HG03342 (cell line): ENCODE measurements around the gene TMPRSS4.
"Not testable (repeated sequence)": the region's sequence is repeated elsewhere in the genome, so short reads cannot be mapped to it uniquely, and the experiment has no call there.

ENCODE experiments used
- ATAC-seq: cut with Tn5 transposase; IDR thresholded peaks from one replicate; pipeline ENCODE4 v1.9.1; 2021; ENCODE audit warnings: mild to moderate bottlenecking, moderate library complexity; ENCODE audit not compliant: unreplicated experiment

Gene TMPRSS4

DNA sequence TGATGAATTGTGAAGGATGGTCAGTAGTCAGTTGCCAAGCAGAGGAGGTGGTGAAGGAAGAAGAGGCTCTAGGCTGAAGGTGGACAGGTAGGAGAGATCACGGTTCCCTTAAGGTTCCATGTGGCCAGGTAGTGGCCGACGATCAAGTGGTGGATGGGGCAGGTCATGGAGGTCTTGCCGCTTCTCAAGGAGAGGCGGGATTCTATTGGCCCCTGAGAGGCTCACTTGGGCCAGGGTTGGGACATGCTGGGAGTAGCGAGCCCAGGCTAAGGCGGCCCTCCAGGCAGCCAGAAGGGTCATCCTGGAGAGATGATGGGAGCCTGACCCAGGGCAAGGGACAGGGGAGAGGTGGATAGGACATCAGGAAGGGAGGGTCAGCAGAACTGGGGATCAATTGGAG, 20.9 kb upstream of the TMPRSS4 start:
- ATAC-seq, result no peak

- no peak for ATAC-seq
Observed at GRCh38 chr11:118056806-118057205, 20.1 kb upstream of the TMPRSS4 start.

GRCh38 chr11:118057251-118058145, 19.4 kb upstream of the TMPRSS4 start:
- ATAC-seq, result no peak

DNA sequence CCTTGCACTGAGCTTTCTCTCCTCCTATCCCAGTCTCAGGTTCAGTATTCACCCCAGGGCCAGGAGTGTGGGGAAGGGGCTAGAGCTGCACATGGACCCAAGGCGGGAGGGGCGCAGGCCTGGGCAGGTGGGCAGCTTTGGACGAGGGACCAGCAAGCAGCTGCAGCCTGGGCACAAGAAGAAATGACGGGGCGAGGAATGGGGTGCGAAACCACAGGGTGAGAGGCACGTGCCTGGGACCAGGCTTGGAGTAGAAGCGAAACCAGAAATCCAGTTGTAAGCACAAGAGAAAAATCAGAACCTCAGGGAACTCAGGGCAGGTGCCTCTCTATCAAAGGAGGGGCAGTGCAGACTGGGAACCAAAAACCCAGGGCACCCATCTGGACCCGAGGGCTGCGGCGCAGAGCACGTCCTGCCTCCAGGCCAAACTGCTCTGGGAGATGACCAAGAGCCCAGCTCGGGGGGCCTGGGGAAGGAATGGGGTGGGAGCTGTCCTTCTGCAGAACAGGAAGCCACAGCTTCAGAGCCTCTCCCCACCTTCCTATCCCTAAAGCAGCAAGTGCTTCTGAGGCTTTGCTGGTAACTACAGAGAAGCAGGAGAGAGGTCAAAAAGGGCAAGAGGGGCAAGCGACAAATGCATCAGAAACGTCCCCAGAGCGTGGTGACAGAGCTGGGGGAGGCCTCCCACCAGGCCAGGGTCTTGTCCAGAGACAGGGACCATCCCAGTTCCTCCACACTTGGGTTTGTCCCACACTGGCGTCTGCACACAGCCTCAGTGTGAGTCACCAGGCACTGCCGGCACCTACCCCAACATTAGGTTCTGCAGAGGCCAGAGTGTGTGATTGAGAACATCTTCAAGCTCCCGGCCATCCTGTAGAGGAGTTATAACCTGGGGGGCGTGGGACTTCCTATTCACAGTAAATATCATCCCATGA, 18.3 kb upstream of the TMPRSS4 start:
- ATAC-seq, result no peak

DNA sequence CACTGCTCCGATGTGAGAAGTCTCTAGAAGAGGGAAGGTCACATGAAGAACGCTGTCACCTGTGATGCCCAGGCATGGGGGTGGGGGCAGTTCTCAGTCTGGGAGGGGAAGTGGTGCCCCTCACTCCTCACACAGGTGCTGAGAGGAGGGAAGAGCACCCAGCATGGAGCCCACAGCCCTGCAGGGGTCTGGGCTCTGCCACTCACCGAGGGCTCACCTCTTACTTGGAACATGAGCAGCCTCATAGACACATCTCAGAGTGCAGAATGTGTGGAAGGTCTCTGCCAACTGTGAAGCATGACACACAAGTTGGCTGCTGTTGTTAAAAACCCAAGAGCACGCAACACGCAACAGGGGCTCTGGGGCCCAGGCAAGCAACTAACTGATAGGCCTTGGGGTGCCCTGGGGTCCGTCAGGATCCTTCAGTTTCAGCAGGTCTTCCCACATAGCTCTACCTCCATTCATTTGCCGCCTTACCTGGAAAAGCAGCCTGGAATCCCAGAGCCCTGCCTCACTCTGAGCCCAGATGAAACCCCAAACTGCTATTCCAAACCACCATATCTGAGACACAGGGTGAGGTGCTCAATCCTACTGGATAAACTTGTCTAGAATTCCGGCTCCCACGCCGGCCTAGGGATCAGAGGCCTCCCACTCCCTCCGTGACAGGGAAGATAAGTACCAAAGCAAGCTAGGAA, 17.5 kb upstream of the TMPRSS4 start:
- ATAC-seq, result no peak

- no peak for ATAC-seq
Observed at GRCh38 chr11:118060081-118060661, 16.7 kb upstream of the TMPRSS4 start.

DNA sequence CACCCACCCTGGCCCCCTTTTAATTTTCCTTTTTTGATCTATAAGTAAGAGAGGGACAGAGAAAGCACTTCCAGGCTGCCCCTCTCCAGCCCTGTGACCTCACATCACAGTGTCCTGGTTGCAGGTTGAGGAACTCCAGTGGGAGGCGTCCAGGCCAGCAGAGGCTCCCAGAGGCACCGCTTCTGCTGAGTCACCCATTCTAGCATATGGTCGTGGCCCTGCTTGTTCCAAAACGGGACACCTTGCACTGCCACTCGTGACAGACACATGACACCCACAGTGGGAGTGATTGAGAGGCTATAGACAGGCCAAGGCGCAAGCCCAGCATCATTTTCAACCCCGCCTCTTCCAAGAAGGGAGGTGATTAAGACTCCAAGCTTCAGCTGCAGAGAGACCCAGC, 16.0 kb upstream of the TMPRSS4 start:
- no peak for ATAC-seq

GRCh38 chr11:118061586-118062125, 15.2 kb upstream of the TMPRSS4 start:
- ATAC-seq, result no peak

DNA sequence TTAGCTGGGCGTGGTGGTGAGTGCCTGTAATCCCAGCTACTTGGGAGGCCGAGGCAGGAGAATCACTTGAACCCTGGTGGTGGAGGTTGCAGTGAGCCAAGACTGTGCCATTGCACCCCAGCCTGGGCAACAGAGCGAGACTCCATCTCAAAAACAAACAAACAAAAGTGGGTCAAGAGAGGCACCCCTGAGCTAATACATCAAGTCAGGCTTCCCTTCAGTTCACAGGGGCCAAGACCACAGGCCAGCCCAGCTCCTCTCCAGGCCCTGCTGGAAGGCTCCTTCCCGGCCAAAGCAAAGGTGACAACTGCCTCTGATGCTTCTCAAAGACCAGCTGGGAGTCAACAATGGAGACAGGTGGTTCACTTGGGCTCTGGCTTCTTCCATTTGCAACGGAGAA, 14.7 kb upstream of the TMPRSS4 start:
- ATAC-seq, result not testable (repeated sequence)

GRCh38 chr11:118062631-118063030, 14.2 kb upstream of the TMPRSS4 start:
- ATAC-seq, result not testable (repeated sequence)

GRCh38 chr11:118064956-118065355, 11.9 kb upstream of the TMPRSS4 start:
- no peak for ATAC-seq

GRCh38 chr11:118065384-118065783, 11.5 kb upstream of the TMPRSS4 start:
- no peak for ATAC-seq

- ATAC-seq, result no peak
Observed at GRCh38 chr11:118067006-118067405, 9.9 kb upstream of the TMPRSS4 start.

- no peak for ATAC-seq
Observed at GRCh38 chr11:118068206-118068944, 8.5 kb upstream of the TMPRSS4 start.

DNA sequence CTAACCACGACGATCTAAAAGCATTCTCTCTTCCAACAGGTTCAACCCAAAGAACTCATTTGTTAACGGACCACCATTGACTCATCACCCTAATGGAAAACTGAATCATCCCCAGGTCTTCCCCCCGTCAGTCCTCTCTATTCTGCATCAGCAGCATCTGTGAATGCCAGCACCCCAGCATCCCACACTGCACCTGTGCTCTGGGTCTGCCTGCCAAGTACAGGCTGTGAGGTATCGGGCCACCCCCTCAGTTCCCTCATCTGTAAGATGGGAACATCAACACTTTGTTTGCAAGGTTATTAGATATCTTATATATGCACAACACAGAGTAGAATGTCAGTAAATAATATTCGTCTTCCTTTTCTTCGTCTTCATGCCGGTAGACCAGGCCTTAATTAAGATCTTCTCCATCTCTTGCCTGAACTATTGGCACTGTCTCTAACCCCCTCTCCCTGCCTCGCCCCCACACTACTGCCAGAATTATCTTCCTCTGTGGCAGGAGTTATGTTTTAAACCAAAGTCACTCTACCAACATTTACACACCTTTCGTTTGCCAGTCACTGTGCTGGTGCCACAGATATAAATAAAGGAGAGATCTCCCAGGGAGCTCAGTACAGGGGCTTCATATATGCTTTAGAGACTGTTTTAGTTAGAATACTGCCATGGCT, 7.8 kb upstream of the TMPRSS4 start:
- no peak for ATAC-seq

GRCh38 chr11:118071416-118072030, 5.4 kb upstream of the TMPRSS4 start:
- ATAC-seq, result no peak

DNA sequence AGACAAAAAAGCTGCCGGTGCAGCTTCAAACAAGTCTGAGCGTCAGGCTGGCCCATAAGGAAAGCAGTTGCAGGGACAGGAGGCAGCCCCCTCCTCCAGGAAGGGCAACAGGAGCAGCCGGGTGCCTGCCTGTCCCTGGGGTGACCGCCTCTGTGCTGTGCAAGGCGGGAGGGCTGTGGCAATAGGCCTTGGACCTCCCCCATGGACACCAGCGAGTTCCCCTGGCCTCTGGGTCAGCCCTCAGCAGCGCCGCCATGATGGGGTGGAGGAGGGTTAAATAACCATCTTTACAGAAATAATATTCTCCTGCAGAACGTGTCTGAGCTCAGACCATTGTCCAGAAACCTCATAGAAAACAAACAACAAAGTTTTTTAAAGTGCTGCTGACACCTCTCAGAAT, 3.3 kb upstream of the TMPRSS4 start:
- ATAC-seq, result no peak

GRCh38 chr11:118074091-118074685, 2.7 kb upstream of the TMPRSS4 start:
- no peak for ATAC-seq
